Umbilical cord (tissue), 2 donors: ENCODE data around the gene TMC6. TPM values are rescaled to one million over a fixed set of nuclear protein-coding genes. Genes with fewer than 3 reads are reported as not detected.
"Not testable (repeated sequence)": the region's sequence is repeated elsewhere in the genome, so short reads cannot be mapped to it uniquely, and the experiment has no call there.

Source experiments
- DNase-seq: peaks from one replicate; pipeline ENCODE4 v3.0.0-alpha.2; 2015; ENCODE audit warnings: low spot score
- total RNA-seq: library from RNA; depleted of rRNA; stranded (reverse); fragments of >200 nt; gene quantifications from one replicate; pipeline ENCODE4 v1.2.3, GENCODE V29; 2014; ENCODE audit warnings: low replicate concordance; ENCODE audit not compliant: insufficient read depth

TMC6 gene, protein sequence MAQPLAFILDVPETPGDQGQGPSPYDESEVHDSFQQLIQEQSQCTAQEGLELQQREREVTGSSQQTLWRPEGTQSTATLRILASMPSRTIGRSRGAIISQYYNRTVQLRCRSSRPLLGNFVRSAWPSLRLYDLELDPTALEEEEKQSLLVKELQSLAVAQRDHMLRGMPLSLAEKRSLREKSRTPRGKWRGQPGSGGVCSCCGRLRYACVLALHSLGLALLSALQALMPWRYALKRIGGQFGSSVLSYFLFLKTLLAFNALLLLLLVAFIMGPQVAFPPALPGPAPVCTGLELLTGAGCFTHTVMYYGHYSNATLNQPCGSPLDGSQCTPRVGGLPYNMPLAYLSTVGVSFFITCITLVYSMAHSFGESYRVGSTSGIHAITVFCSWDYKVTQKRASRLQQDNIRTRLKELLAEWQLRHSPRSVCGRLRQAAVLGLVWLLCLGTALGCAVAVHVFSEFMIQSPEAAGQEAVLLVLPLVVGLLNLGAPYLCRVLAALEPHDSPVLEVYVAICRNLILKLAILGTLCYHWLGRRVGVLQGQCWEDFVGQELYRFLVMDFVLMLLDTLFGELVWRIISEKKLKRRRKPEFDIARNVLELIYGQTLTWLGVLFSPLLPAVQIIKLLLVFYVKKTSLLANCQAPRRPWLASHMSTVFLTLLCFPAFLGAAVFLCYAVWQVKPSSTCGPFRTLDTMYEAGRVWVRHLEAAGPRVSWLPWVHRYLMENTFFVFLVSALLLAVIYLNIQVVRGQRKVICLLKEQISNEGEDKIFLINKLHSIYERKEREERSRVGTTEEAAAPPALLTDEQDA
- total RNA-seq, result 20.9 TPM

- DNase-seq, result peak; percentile 42
Observed at GRCh38 chr17:78128551-78129350, at the start of gene TMC6. Gene TMC6, minus strand, starts transcription at chr17:78128755. Its CDS starts 1,923 bp downstream, at chr17:78126832.

DNA sequence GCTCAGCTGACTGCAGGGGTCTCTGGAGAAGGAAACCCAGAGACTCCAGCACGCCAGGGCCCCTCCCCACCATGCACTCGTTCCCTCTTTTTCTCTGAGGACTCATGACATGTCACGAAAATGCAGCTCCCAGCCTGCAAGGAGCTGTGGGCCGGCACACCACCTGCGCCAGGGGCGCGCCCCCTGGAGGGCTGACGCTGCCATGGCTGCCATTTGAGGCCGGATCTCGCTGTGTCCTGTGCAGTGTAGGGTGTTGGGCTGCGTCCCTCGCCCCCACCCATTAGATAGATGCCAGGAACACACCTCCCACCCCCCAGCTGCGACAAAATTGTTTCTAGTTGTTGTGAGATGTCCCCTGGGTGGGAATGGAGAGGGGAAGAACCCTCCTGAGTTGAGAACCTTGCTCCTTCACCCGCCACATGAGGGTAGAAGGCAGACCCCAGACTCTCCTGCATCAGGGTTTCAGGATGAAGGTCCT lies 48.0 kb upstream of the TMC6 start:
- peak; percentile 53 for DNase-seq

- no peak for DNase-seq
Observed at GRCh38 chr17:78175643-78175981, 47.1 kb upstream of the TMC6 start.

DNA sequence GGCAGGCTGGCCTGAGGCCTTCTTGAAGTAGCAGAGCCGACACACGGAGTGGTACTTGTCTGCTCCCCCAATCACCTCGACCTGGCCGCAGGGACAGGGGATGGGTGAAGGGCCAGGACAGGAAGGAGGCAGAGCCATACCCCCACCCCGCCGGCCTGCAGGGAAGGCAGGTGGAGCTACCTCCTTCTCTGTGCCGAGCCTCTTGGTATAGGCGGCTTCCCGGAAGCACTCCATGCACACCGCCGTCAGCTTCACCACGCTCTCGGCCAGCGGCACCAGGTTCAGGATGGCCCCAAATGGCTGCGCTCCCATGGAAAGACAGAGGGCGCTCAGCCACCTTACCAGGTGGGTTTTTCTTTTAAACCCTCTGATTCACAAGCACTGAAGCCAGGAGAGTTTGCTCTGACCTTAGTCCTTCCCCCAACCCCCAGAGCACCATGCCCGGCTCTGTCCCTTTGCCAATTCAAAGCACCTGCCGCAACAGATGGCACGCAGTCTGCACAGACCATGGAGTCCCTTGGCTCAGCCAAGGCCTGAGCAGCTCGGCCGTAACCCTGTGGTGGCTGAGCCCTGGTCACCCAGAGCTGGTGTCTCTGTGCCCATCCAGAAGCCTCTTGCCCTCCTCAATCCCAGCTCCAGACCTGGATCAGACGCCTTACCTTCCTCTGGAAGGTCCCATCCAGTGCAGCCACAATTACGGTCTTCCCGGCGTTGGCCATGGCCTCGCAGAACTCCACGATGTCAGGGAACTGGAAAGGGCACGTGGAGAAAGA lies 46.5 kb upstream of the TMC6 start:
- DNase-seq, result no peak

DNA sequence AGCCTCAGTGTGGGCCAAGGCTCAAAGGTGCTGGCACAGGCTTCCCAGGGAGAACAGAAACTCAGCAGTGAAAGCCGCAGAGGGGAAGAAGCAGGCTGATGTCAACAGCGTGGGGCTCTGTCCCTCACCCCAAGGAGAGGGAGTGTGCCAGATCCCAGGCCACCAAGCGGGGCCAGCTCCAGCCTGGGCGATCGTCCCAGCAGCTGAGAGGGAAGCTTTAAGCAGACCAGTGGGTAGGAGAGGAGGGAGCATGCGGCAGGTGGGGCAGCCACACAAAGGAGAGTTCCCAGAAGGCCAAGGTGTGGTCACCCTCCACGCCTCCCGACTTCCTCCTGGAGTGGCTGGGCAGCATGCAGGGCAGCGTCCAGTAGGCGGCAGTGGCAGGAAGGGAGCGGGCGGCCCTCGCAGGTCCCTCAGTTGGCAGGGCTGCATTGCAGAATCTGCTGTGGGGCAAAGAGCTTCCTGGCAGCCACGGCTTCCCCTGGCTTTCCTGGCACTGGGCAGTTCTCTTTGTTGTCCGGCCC lies 45.9 kb upstream of the TMC6 start:
- peak; percentile 63 for DNase-seq

- DNase-seq, result no peak
Observed at GRCh38 chr17:78173097-78173715, 44.7 kb upstream of the TMC6 start.

- DNase-seq, result peak; percentile 37
Observed at GRCh38 chr17:78172249-78173051, 43.9 kb upstream of the TMC6 start.

DNA sequence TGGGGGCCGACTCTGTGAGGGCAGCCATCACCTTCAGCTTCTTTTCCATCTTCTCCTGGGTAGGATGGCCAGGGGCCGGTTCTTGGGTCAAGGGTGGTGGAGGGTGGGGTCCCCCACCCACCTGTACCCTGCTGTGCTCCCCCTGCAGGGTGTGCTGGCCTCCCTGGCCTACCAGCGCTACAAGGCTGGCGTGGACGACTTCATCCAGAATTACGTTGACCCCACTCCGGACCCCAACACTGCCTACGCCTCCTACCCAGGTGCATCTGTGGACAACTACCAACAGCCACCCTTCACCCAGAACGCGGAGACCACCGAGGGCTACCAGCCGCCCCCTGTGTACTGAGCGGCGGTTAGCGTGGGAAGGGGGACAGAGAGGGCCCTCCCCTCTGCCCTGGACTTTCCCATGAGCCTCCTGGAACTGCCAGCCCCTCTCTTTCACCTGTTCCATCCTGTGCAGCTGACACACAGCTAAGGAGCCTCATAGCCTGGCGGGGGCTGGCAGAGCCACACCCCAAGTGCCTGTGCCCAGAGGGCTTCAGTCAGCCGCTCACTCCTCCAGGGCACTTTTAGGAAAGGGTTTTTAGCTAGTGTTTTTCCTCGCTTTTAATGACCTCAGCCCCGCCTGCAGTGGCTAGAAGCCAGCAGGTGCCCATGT lies 43.2 kb upstream of the TMC6 start:
- DNase-seq, result not testable (repeated sequence)

- DNase-seq, result no peak
Observed at GRCh38 chr17:78170692-78171590, 42.4 kb upstream of the TMC6 start.

- peak; percentile 39 for DNase-seq
Observed at GRCh38 chr17:78168903-78169793, 40.6 kb upstream of the TMC6 start.

DNA sequence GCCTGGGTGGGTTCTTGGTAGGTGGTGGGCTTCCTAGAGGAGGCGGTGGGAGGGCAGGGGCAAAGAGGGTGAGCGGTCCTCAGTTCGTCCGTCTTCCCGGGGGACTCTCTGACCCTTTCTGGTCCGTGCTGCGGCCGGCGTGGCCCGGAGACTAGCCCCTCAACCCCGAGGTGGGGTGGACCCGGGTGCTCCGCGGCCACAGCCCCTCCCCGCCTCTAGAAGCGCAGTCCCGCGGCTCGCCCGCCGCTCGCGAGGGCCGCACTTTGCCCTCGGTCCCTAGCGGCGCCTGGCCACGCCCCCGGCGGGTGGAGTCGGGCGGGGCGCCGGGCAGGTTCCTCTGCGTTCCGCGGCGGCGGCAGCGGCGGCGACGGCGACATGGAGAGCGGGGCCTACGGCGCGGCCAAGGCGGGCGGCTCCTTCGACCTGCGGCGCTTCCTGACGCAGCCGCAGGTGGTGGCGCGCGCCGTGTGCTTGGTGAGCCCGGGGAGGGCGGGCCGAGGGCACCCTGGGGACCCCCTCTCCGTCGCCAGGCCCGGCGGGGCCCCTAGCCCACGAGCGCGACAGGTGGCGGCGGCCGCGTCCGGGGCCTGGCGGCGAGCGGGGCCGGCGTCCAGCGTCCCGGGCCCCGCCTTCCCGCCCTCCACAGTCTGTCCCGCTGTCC lies 39.8 kb upstream of the TMC6 start, which contains the start of gene SYNGR2:
Gene SYNGR2, plus strand, starts transcription at position 340 of the 661 bp plus-strand sequence. Its CDS starts 36 bp downstream, at position 376.
- DNase-seq, result peak; percentile 67

- no peak for DNase-seq
Observed at GRCh38 chr17:78166416-78166815, 37.9 kb upstream of the TMC6 start.

GRCh38 chr17:78164748-78165607 lies 36.4 kb upstream of the TMC6 start:
- no peak for DNase-seq

DNA sequence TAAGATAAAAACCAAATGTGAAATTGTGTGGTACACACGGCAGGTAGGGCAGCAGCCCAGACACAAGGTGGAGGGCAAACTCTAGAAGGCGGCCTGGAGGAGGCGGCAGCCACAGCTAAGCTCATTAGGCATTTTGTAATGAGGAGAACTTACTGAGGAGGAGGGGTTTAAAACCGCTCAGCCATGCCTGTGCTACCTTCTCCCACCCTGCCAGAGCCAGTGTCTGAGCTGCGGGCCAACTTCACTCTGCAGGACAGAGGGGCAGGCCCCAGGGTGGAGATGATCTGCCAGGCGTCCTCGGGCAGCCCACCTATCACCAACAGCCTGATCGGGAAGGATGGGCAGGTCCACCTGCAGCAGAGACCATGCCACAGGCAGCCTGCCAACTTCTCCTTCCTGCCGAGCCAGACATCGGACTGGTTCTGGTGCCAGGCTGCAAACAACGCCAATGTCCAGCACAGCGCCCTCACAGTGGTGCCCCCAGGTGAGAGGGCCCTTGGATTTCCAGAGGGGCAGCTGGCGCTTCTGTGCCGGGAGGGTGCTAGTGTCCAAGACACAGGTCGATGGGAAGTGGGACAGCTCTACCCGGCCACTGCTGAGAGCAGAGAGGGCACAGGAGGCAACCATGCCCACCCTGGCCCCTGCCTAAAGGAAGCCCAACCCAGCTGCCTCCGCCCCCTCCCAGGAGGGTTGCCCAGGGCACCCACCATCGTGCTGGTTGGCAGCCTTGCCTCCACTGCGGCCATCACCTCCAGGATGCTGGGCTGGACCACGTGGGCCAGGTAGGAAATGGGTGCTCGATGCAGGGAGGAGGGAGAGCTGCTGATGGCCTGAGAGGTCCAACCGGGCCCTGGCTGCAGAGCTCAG lies 35.6 kb upstream of the TMC6 start:
- DNase-seq, result no peak
